CD14-positive monocyte (primary cell): ENCODE measurements around the gene LIX1. TPM values are rescaled to one million over a fixed set of nuclear protein-coding genes. Genes with fewer than 3 reads are reported as not detected.

Source experiments
- DNase-seq, 3 donors: peaks; one replicate each; pipeline ENCODE4 v3.0.0-alpha.2; 2011 to 2022
- H2AFZ ChIP-seq: 2 replicates; pipeline ENCODE4 v1.6.0; 2012; ENCODE audit warnings: mild to moderate bottlenecking, low read depth, low read length, inconsistent platforms; ENCODE audit not compliant: insufficient read depth, poor library complexity, severe bottlenecking
- H3K27ac ChIP-seq, 2 donors: 1 replicate in 1 of 2; 2 replicates in 1 of 2; pipeline ENCODE4 v1.5.1; 2012 to 2013; ENCODE audit warnings: low read length in 2 of 2, control low read depth in 1 of 2, inconsistent platforms in 1 of 2, low read depth in 1 of 2, mild to moderate bottlenecking in 1 of 2
- H3K27me3 ChIP-seq, 2 donors: one replicate each; pipeline versions ENCODE4 v1.6.0 to v1.6.1; 2011 to 2013; ENCODE audit warnings: low read length in 2 of 2; ENCODE audit not compliant: control insufficient read depth in 2 of 2, insufficient read depth in 2 of 2
- H3K36me3 ChIP-seq, 2 donors: replicated peaks in 1 of 2; 1 replicate in 1 of 2; 2 replicates in 1 of 2; pipeline versions ENCODE4 v1.5.1 to v1.6.1; 2012 to 2013; ENCODE audit warnings: low read length in 2 of 2, control low read depth in 1 of 2, inconsistent platforms in 1 of 2, mild to moderate bottlenecking in 1 of 2; ENCODE audit not compliant: insufficient read depth in 2 of 2, control insufficient read depth in 1 of 2
- H3K4me1 ChIP-seq, 2 donors: 1 replicate in 1 of 2; 2 replicates in 1 of 2; pipeline versions ENCODE4 v1.5.1 to v1.6.1; 2012 to 2013; ENCODE audit warnings: low read length in 2 of 2, control low read depth in 1 of 2, inconsistent platforms in 1 of 2, mild to moderate bottlenecking in 1 of 2, moderate library complexity in 1 of 2; ENCODE audit not compliant: insufficient read depth in 2 of 2, control insufficient read depth in 1 of 2
- H3K4me2 ChIP-seq: replicated peaks from 2 replicates; pipeline ENCODE3; 2012; ENCODE audit warnings: low read length, moderate library complexity, mild to moderate bottlenecking; ENCODE audit not compliant: poor library complexity, severe bottlenecking; ENCODE audit errors: extremely low read depth
- H3K4me3 ChIP-seq, 3 experiments: fragments of 200-600 bp in 1 of 3; sonication (generic) in 1 of 3; replicated peaks in 1 of 3; 1 replicate in 2 of 3; 2 replicates in 1 of 3; pipeline ENCODE4 v1.5.1; 2011 to 2013; ENCODE audit warnings: low read length in 3 of 3, mild to moderate bottlenecking in 3 of 3, control low read depth in 2 of 3, low read depth in 2 of 3, inconsistent platforms in 1 of 3, moderate library complexity in 1 of 3
- H3K79me2 ChIP-seq: 2 replicates; pipeline ENCODE4 v1.6.0; 2012; ENCODE audit warnings: mild to moderate bottlenecking, control low read depth, inconsistent platforms, low read length, moderate library complexity; ENCODE audit not compliant: insufficient read depth
- H3K9ac ChIP-seq: 2 replicates; pipeline ENCODE4 v1.6.0; 2017; ENCODE audit warnings: low read length, mild to moderate bottlenecking; ENCODE audit not compliant: insufficient read depth, poor library complexity, severe bottlenecking
- H3K9me3 ChIP-seq, 2 donors: replicated peaks in 1 of 2; 1 replicate in 1 of 2; 2 replicates in 1 of 2; pipeline versions ENCODE4 v1.5.1 to v1.6.1; 2012 to 2013; ENCODE audit warnings: low read length in 2 of 2, control low read depth in 1 of 2; ENCODE audit not compliant: control insufficient read depth in 1 of 2, insufficient read depth in 1 of 2
- H4K20me1 ChIP-seq: 2 replicates; pipeline ENCODE4 v1.6.0; 2012; ENCODE audit warnings: mild to moderate bottlenecking, low read length, control low read depth, moderate library complexity; ENCODE audit not compliant: insufficient read depth
- H3K27ac Mint-ChIP-seq, 7 donors: one replicate each; pipeline ENCODE4 v1.8.0; 2020; ENCODE audit warnings: mild to moderate bottlenecking in 7 of 7, mixed read lengths in 7 of 7, moderate library complexity in 6 of 7, inconsistent platforms in 2 of 7
- H3K27me3 Mint-ChIP-seq, 3 donors: one replicate each; pipeline ENCODE4 v1.8.0; 2021 to 2022; ENCODE audit warnings: low read depth in 3 of 3, mild to moderate bottlenecking in 3 of 3, mixed read lengths in 3 of 3, moderate library complexity in 3 of 3, inconsistent platforms in 1 of 3
- H3K36me3 Mint-ChIP-seq, 2 donors: one replicate each; pipeline ENCODE4 v1.8.0; 2020; ENCODE audit warnings: mixed read lengths in 2 of 2, inconsistent platforms in 1 of 2, mild to moderate bottlenecking in 1 of 2
- H3K4me1 Mint-ChIP-seq: one replicate; pipeline ENCODE4 v1.8.0; 2020; ENCODE audit warnings: mild to moderate bottlenecking, mixed read lengths
- H3K4me3 Mint-ChIP-seq, 2 donors: one replicate each; pipeline ENCODE4 v1.8.0; 2020; ENCODE audit warnings: mild to moderate bottlenecking in 2 of 2, mixed read lengths in 2 of 2, moderate library complexity in 1 of 2
- H3K9me3 Mint-ChIP-seq, 7 donors: one replicate each; pipeline ENCODE4 v1.8.0; 2020 to 2022; ENCODE audit warnings: mixed read lengths in 7 of 7, mild to moderate bottlenecking in 6 of 7, moderate library complexity in 6 of 7, inconsistent platforms in 2 of 7
- CTCF ChIP-seq: fragments of 200-600 bp; IDR thresholded peaks from one replicate; pipeline ENCODE4 v1.8.0; 2022; ENCODE audit warnings: antibody characterized with exemption, mild to moderate bottlenecking
- WGBS: methylation state at CpG from one replicate; pipeline ENCODE4 v1.1.5; 2013; ENCODE audit warnings: missing lambda C conversion rate; ENCODE audit not compliant: insufficient coverage; 5-methylcytosine and 5-hydroxymethylcytosine counted together
- intact Hi-C, 2 donors: fragments of 100-400 bp; cut with micrococcal nuclease; formaldehyde crosslinking; loops; one replicate each; pipeline versions ENCODE4 v1.15.0 to v1.15.1; 2023
- polyA plus RNA-seq, 3 donors: library from polyadenylated mRNA; depleted of rRNA in 1 of 3; unstranded in 2 of 3; stranded (reverse) in 1 of 3; fragments of 300-500 nt in 2 of 3; fragments of >200 nt in 1 of 3; fragmentation: Illumina TruSeq in 2 of 3; gene quantifications; 1 replicate in 2 of 3; 2 replicates in 1 of 3; pipeline ENCODE4 v1.2.3, GENCODE V29; 2012 to 2021

Gene LIX1
- polyA plus RNA-seq, 3 donors: not detected

GRCh38 chr5:97063251-97063650 is 79.2 kb downstream of the LIX1 start:
- Histone ChIP-seq H3K27me3 (no peaks in the 10 kb centered on the region), H3K79me2 (no peaks in the 10 kb centered on the region), H4K20me1 (no peaks in the 10 kb centered on the region), H3K4me2 (no peak overlapping the region), H2AFZ (no peak overlapping the region), H3K4me1 (no peaks in the 10 kb centered on the region), H3K4me3 (no peak overlapping the region), H3K9me3 (peaks cover 0 to 5% of the 10 kb centered on the region in 2 donors), H3K36me3 (no peaks in the 10 kb centered on the region), H3K27ac (no peak overlapping the region), H3K9ac (no peak overlapping the region)
- no peaks in the 10 kb centered on the region for H3K4me1 Mint-ChIP-seq
- intact Hi-C loops: no loop called here
- H3K36me3 Mint-ChIP-seq: no peaks in the 10 kb centered on the region
- DNase-seq: no peak
- WGBS: 100% methylated on average over 1 of the region's 1 CpG
- H3K9me3 Mint-ChIP-seq: peaks cover 0 to 6% (median 3%) of the 10 kb centered on the region in 7 donors
- H3K4me3 Mint-ChIP-seq: no peak overlapping the region
- TF ChIP-seq CTCF: no peak
- peaks cover 0 to 2% (median 0%) of the 10 kb centered on the region in 3 donors for H3K27me3 Mint-ChIP-seq
- no peak overlapping the region for H3K27ac Mint-ChIP-seq

DNA sequence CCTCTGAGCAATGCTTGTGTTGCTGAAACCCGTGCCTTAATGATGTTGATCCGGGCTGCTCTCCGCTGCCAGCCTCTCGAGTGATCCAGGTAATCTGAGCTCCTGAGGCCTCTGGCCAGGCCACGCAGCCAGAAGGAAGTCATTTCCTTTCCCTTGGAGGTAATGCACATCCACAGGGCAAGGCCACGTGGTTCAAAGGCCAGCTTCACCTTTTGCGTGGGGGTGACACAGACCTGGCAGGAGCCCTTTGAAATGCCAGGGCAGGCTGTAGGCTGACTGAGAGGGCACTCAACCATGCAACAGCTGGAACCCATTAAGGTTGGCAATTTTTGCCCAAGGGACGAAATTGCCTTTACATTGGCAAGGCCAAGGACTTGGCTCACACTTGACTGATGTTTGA is 80.4 kb downstream of the LIX1 start:
- no peak overlapping the region for H3K4me2 ChIP-seq
- no peak overlapping the region for H3K27ac Mint-ChIP-seq
- H3K79me2 ChIP-seq: no peaks in the 10 kb centered on the region
- H3K9me3 ChIP-seq: peaks cover 0 to 5% of the 10 kb centered on the region in 2 donors
- no peak overlapping the region for H2AFZ ChIP-seq
- peaks cover 0 to 2% (median 0%) of the 10 kb centered on the region in 3 donors for H3K27me3 Mint-ChIP-seq
- H3K9ac ChIP-seq: no peak overlapping the region
- 97% methylated on average over 8 of the region's 8 CpGs for WGBS
- H4K20me1 ChIP-seq: no peaks in the 10 kb centered on the region
- no peak for DNase-seq
- H3K4me3 Mint-ChIP-seq: no peak overlapping the region
- no peaks in the 10 kb centered on the region for H3K4me1 Mint-ChIP-seq
- no peaks in the 10 kb centered on the region for H3K4me1 ChIP-seq
- intact Hi-C loops: no loop called here
- H3K9me3 Mint-ChIP-seq: peaks cover 0 to 7% (median 3%) of the 10 kb centered on the region in 7 donors
- TF ChIP-seq CTCF: no peak
- H3K36me3 ChIP-seq: no peaks in the 10 kb centered on the region
- no peak overlapping the region for H3K27ac ChIP-seq
- no peak overlapping the region for H3K4me3 ChIP-seq
- H3K36me3 Mint-ChIP-seq: no peaks in the 10 kb centered on the region
- no peaks in the 10 kb centered on the region for H3K27me3 ChIP-seq
